Karpas-422 (cell line): ENCODE results near the gene ENOX1. TPM values are rescaled to one million over a fixed set of nuclear protein-coding genes. Genes with fewer than 3 reads are reported as not detected.

Source experiments
- DNase-seq: peaks from one replicate; pipeline ENCODE4 v3.0.0-alpha.2; 2015
- H2AFZ ChIP-seq: fragments of 200-600 bp; sonication (generic); 2 replicates; pipeline ENCODE4 v1.6.1; 2014; ENCODE audit warnings: antibody characterized with exemption, low read length, mixed read lengths
- H3K27ac ChIP-seq: fragments of 200-600 bp; sonication (generic); 2 replicates; pipeline ENCODE4 v1.5.1; 2014; ENCODE audit warnings: mild to moderate bottlenecking, low read length, moderate library complexity
- H3K27me3 ChIP-seq: fragments of 200-600 bp; sonication (generic); 2 replicates; pipeline ENCODE4 v1.6.1; 2014; ENCODE audit warnings: low read length, mixed read lengths
- H3K36me3 ChIP-seq: fragments of 200-600 bp; sonication (generic); 2 replicates; pipeline ENCODE4 v1.6.1; 2014; ENCODE audit warnings: low read length, mixed read lengths; ENCODE audit not compliant: insufficient read depth
- H3K4me1 ChIP-seq: fragments of 200-600 bp; sonication (generic); 2 replicates; pipeline ENCODE4 v1.6.1; 2014; ENCODE audit warnings: mild to moderate bottlenecking, low read length, mixed read lengths
- H3K4me2 ChIP-seq: fragments of 200-600 bp; sonication (generic); 2 replicates; pipeline ENCODE4 v1.6.1; 2014; ENCODE audit warnings: low read length, low read depth, mild to moderate bottlenecking; ENCODE audit not compliant: poor library complexity, severe bottlenecking
- H3K4me3 ChIP-seq: fragments of 200-600 bp; sonication (generic); 2 replicates; pipeline ENCODE4 v1.5.1; 2014; ENCODE audit warnings: mild to moderate bottlenecking, antibody characterized with exemption, low read length, mixed read lengths
- H3K79me2 ChIP-seq: fragments of 200-600 bp; sonication (generic); 2 replicates; pipeline ENCODE4 v1.6.1; 2014; ENCODE audit warnings: mild to moderate bottlenecking, low read length, mixed read lengths
- H3K9ac ChIP-seq: fragments of 200-600 bp; sonication (generic); 2 replicates; pipeline ENCODE4 v1.6.0; 2014; ENCODE audit warnings: low read length
- H3K9me2 ChIP-seq: fragments of 200-600 bp; sonication (generic), shearing (Covaris generic); replicated peaks from 2 replicates; pipeline ENCODE4 v1.6.0; 2014; ENCODE audit warnings: mild to moderate bottlenecking, low read length, moderate library complexity; ENCODE audit not compliant: insufficient read depth
- H3K9me3 ChIP-seq: fragments of 300-700, 200-600 bp; sonication (generic); 2 replicates; pipeline ENCODE4 v1.6.1; 2014; ENCODE audit warnings: low read length, mixed read lengths
- H4K20me1 ChIP-seq: fragments of 200-600 bp; sonication (generic); 2 replicates; pipeline ENCODE4 v1.6.1; 2014; ENCODE audit warnings: mild to moderate bottlenecking, antibody characterized with exemption, low read length, low read depth; ENCODE audit not compliant: insufficient read depth
- total RNA-seq: library from RNA; depleted of rRNA; stranded (reverse); fragments of >200 nt; shearing (Covaris generic); gene quantifications from 2 replicates; pipeline ENCODE4 v1.2.3, GENCODE V29; 2014; ENCODE audit warnings: low replicate concordance

ENOX1 gene
- total RNA-seq, 1 experiment from 2014 or later = not detected

DNA sequence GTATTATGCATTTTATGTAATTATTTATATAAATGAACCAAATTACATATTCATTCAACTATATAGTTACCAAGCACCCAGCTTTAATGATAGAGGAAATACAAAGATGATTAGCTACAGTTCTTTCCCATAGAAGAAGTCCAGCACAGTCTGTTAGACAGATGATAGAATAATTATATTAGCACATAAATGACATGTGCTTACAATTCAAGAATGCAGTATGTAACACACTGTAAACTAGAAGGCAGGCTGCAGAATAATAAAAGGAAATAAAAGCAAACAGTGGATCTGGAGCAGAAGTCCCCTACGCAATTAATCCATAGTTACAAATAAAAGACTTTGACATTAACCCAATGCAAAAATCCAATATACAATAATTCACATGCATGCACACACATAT is 384.4 kb downstream of the ENOX1 start:
- no peak overlapping the region for H3K4me2 ChIP-seq
- H3K4me1 ChIP-seq = no peaks in the 10 kb centered on the region
- no peaks in the 10 kb centered on the region for H3K79me2 ChIP-seq
- no peaks in the 10 kb centered on the region for H3K27me3 ChIP-seq
- no peaks in the 10 kb centered on the region for H3K36me3 ChIP-seq
- H3K9me3 ChIP-seq = no peaks in the 10 kb centered on the region
- no peak overlapping the region for H3K9ac ChIP-seq
- H2AFZ ChIP-seq = no peak overlapping the region
- no peak overlapping the region for H3K27ac ChIP-seq
- no peaks in the 10 kb centered on the region for H3K9me2 ChIP-seq
- no peak for DNase-seq
- no peaks in the 10 kb centered on the region for H4K20me1 ChIP-seq
- no peak overlapping the region for H3K4me3 ChIP-seq

DNA sequence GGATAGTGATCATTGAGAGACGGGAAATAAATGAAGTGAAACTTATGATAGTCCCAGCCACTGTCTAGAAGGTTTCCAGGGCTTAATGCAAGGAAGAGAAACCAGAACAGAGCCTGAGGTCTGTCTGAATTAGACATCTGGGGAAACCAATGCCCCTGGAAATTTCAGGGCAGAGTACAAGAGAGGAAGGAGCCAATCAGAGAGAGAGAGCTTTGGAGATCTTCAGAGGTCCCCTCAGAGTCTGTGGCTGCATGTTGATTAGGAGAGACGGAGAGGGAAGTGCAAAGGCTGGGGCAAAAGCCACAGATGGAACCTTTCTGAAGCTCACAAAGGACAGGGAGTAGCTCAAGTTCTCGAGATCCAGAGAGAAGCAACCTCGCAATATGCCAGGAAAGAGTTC is 385.4 kb downstream of the ENOX1 start:
- H3K27ac ChIP-seq = no peak overlapping the region
- no peak for DNase-seq
- H3K9me2 ChIP-seq = no peaks in the 10 kb centered on the region
- H3K9ac ChIP-seq = no peak overlapping the region
- no peaks in the 10 kb centered on the region for H3K4me1 ChIP-seq
- no peaks in the 10 kb centered on the region for H4K20me1 ChIP-seq
- no peaks in the 10 kb centered on the region for H3K79me2 ChIP-seq
- H3K27me3 ChIP-seq = no peaks in the 10 kb centered on the region
- no peak overlapping the region for H3K4me2 ChIP-seq
- H3K4me3 ChIP-seq = no peak overlapping the region
- no peak overlapping the region for H2AFZ ChIP-seq
- H3K9me3 ChIP-seq = no peaks in the 10 kb centered on the region
- H3K36me3 ChIP-seq = no peaks in the 10 kb centered on the region

DNA sequence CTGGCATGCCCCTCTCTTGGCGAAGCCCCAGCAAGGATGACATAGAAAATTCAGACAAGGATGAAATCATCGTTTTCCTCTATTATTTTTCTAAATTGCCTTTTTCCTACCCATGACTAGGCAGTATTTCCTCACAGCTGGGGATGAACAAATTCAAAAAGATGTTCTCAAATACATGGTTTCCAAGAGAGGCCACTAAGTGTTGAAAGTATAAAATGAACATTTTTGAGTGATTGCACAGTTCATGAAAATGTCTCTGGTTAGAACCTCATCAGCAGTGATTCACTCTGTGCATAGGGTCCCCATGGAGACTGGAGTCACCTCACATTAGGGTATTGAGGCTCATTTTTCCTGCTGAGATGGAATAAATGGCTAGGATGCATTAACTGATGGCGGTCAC is 389.7 kb downstream of the ENOX1 start:
- H2AFZ ChIP-seq = no peak overlapping the region
- H4K20me1 ChIP-seq = no peaks in the 10 kb centered on the region
- H3K9ac ChIP-seq = no peak overlapping the region
- H3K27me3 ChIP-seq = no peaks in the 10 kb centered on the region
- no peaks in the 10 kb centered on the region for H3K9me2 ChIP-seq
- no peak overlapping the region for H3K27ac ChIP-seq
- H3K36me3 ChIP-seq = no peaks in the 10 kb centered on the region
- no peak overlapping the region for H3K4me3 ChIP-seq
- no peak overlapping the region for H3K4me2 ChIP-seq
- no peaks in the 10 kb centered on the region for H3K4me1 ChIP-seq
- H3K79me2 ChIP-seq = no peaks in the 10 kb centered on the region
- H3K9me3 ChIP-seq = no peaks in the 10 kb centered on the region
- no peak for DNase-seq

DNA sequence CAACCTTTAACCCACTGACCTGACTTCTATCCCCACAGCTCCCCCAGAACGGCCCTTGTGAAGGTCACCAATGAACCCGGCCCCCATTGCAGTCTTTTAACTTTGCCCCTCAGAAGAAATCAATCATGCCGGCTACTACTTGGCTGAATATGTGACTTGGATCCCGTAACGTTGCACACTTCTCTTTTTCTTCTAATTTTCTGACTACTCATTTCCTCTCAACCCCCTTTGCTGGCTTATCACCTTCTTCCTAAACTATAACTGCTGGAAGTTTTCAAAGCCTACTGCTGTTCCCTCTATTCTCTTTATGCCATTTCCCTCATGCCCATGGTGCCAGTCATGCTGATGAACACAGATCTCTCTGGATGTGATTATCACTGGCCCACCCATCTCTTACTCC is 395.7 kb downstream of the ENOX1 start:
- no peak overlapping the region for H3K4me2 ChIP-seq
- no peaks in the 10 kb centered on the region for H3K9me2 ChIP-seq
- H3K79me2 ChIP-seq = no peaks in the 10 kb centered on the region
- H3K9ac ChIP-seq = no peak overlapping the region
- no peaks in the 10 kb centered on the region for H3K4me1 ChIP-seq
- H3K27ac ChIP-seq = no peak overlapping the region
- H3K27me3 ChIP-seq = no peaks in the 10 kb centered on the region
- H4K20me1 ChIP-seq = no peaks in the 10 kb centered on the region
- H2AFZ ChIP-seq = no peak overlapping the region
- DNase-seq = no peak
- H3K36me3 ChIP-seq = no peaks in the 10 kb centered on the region
- H3K4me3 ChIP-seq = no peak overlapping the region
- no peaks in the 10 kb centered on the region for H3K9me3 ChIP-seq

DNA sequence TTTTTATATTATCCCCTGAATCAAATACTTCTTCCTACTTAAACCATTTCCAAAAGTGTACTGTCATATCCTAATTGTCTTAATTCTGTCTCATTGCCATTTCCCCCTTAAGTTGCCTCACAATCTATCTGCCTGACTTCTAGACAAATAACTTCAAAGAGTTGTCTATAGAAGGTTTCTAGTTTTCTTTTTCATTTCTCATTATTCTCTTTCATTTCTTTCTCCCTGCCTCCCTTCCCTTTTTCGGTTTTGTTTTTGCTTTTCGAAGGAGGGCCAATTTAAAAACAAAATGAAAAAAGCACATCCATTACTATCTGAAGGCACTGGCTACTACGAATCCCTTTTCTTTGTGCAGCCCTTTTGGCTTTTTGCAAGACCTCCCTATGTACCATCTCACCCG is 396.2 kb downstream of the ENOX1 start:
- Histone ChIP-seq H3K79me2 (no peaks in the 10 kb centered on the region), H3K27ac (no peak overlapping the region), H4K20me1 (no peaks in the 10 kb centered on the region), H3K9ac (no peak overlapping the region), H3K4me2 (no peak overlapping the region), H3K36me3 (no peaks in the 10 kb centered on the region), H2AFZ (no peak overlapping the region), H3K9me3 (no peaks in the 10 kb centered on the region), H3K4me1 (no peaks in the 10 kb centered on the region), H3K9me2 (no peaks in the 10 kb centered on the region), H3K27me3 (no peaks in the 10 kb centered on the region), H3K4me3 (no peak overlapping the region)
- DNase-seq = no peak

DNA sequence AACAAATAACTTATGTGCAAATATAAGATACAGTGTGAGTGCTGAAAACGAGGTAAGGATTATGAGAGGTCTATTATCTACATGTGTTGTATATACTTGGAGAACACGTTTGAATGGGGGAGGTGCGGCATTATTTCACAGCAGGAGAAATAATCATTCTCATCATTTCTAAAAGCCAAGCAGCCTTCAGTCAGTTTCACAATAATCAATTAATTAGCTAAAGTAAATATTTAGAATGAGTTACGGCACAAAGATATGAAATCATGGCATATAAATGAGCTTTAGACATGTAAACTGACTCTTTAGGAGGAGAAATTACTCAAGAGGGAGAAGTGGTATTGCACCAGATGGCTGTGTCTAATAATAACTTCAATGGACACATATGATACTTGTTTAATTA is 396.8 kb downstream of the ENOX1 start:
- Histone ChIP-seq H3K9me2 (no peaks in the 10 kb centered on the region), H3K27me3 (no peaks in the 10 kb centered on the region), H3K9ac (no peak overlapping the region), H3K79me2 (no peaks in the 10 kb centered on the region), H3K4me1 (no peaks in the 10 kb centered on the region), H4K20me1 (no peaks in the 10 kb centered on the region), H3K9me3 (no peaks in the 10 kb centered on the region), H3K4me2 (no peak overlapping the region), H2AFZ (no peak overlapping the region), H3K36me3 (no peaks in the 10 kb centered on the region), H3K4me3 (no peak overlapping the region), H3K27ac (no peak overlapping the region)
- DNase-seq = no peak

DNA sequence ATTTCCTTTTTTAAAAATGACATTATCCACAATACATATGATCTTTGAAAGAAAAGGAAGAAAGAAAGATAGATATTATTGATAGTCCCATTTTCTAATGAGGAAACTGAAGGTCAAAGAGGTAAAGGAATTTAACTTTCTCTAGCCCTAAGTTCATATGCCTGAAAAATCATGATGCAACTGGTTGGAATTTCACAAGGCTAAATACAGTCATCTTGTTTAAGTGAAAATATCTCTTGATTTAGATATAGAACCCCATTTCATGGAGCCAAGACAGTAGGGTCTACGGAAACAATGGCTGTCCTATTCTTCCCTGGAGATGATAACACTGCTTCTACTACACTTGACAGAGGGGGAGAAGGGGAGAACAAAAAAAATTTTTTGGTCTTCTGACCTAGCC is 397.2 kb downstream of the ENOX1 start:
- no peaks in the 10 kb centered on the region for H3K9me2 ChIP-seq
- H3K79me2 ChIP-seq = no peaks in the 10 kb centered on the region
- H4K20me1 ChIP-seq = no peaks in the 10 kb centered on the region
- H3K36me3 ChIP-seq = no peaks in the 10 kb centered on the region
- no peak overlapping the region for H3K27ac ChIP-seq
- no peaks in the 10 kb centered on the region for H3K9me3 ChIP-seq
- no peak overlapping the region for H3K4me2 ChIP-seq
- no peaks in the 10 kb centered on the region for H3K4me1 ChIP-seq
- no peaks in the 10 kb centered on the region for H3K27me3 ChIP-seq
- H3K9ac ChIP-seq = no peak overlapping the region
- H3K4me3 ChIP-seq = no peak overlapping the region
- no peak for DNase-seq
- H2AFZ ChIP-seq = no peak overlapping the region

DNA sequence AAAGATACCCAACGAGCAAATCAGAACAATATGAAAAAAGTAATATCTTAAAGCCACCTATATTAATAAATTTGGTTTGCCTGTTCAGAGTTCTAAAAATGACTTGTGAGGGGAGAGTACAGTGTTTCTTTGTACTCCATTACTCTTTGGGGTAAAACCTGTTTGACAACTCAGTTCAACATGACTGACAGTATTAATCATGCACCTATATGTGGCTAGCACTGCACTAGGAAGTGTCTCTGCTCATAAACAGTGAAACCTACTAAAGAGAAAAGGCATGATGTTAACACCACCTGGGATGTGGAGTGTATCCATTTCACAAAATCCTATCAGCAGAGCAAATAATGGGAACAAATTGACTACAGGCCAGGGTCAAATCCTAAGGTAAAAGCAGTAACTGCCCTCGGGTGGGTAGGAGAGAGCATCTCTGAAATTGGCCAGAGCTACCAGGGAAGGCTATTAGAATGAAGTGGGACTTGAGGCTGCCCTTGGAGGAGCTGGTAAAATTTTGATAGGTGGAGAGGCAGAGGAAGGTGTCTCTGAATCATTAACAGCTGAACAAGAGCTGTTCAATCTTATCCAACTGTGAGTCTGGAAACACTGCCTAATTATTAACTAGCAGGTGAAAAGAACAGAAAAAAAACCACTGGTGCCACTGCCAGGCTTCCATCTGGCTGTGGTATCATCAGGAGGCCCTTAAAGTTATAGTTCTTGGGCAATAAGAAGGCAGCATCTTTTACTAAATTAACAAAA is 398.3 kb downstream of the ENOX1 start:
- no peaks in the 10 kb centered on the region for H3K27me3 ChIP-seq
- H3K79me2 ChIP-seq = no peaks in the 10 kb centered on the region
- no peak overlapping the region for H3K4me3 ChIP-seq
- no peaks in the 10 kb centered on the region for H3K9me3 ChIP-seq
- H3K4me2 ChIP-seq = no peak overlapping the region
- H3K4me1 ChIP-seq = no peaks in the 10 kb centered on the region
- H3K9ac ChIP-seq = no peak overlapping the region
- H3K9me2 ChIP-seq = no peaks in the 10 kb centered on the region
- H2AFZ ChIP-seq = no peak overlapping the region
- H3K36me3 ChIP-seq = no peaks in the 10 kb centered on the region
- no peaks in the 10 kb centered on the region for H4K20me1 ChIP-seq
- no peak for DNase-seq
- H3K27ac ChIP-seq = no peak overlapping the region
